HepG2 (cell line): ENCODE results near the gene NDOR1. TPM values are rescaled to one million over a fixed set of nuclear protein-coding genes. Genes with fewer than 3 reads are reported as not detected.
A peak's percentile ranks its signal among the peaks of the same experiment; 100 is the strongest.

Experiments
- BATF2 ChIP-seq: sonication (generic); formaldehyde crosslinking; IDR thresholded peaks from 2 replicates; pipeline ENCODE4 v1.8.0; 2022; ENCODE audit warnings: mild to moderate bottlenecking, missing genetic modification reagents, moderate library complexity
- FOXP4 ChIP-seq: sonication (generic); formaldehyde crosslinking; IDR thresholded peaks from 2 replicates; pipeline ENCODE4 v1.4.0; 2020; ENCODE audit warnings: missing genetic modification reagents
- GMEB2 ChIP-seq: IDR thresholded peaks from 2 replicates; pipeline ENCODE4 v1.6.1; 2016; ENCODE audit warnings: missing biosample characterization, missing genetic modification reagents, low read depth
- KAT8 ChIP-seq: IDR thresholded peaks from 2 replicates; pipeline ENCODE4 v1.6.1; 2016; ENCODE audit warnings: missing genetic modification reagents, missing compliant biosample characterization
- NFYB ChIP-seq: sonication (generic); formaldehyde crosslinking; IDR thresholded peaks from 2 replicates; pipeline ENCODE4 v1.4.0; 2020; ENCODE audit warnings: missing genetic modification reagents
- REXO4 ChIP-seq: sonication (generic); formaldehyde crosslinking; IDR thresholded peaks from 2 replicates; pipeline ENCODE4 v1.8.0; 2022; ENCODE audit warnings: missing genetic modification reagents, mild to moderate bottlenecking, borderline replicate concordance
- SNAI1 ChIP-seq: sonication (generic); formaldehyde crosslinking; IDR thresholded peaks from 2 replicates; pipeline ENCODE4 v1.5.0; 2020; ENCODE audit warnings: mild to moderate bottlenecking, missing genetic modification reagents, borderline replicate concordance
- TCF12 ChIP-seq, 2 experiments: fragments of 450-650 bp in 1 of 2; sonication (generic) in 1 of 2; formaldehyde crosslinking in 1 of 2; IDR thresholded peaks; 2 replicates each; pipeline versions ENCODE4 v1.6.1 to v1.8.0; 2017 to 2022; ENCODE audit warnings: antibody characterized with exemption in 1 of 2, mild to moderate bottlenecking in 1 of 2, missing genetic modification reagents in 1 of 2, moderate library complexity in 1 of 2
- TEAD3 ChIP-seq: optimal IDR thresholded peaks from 2 replicates; pipeline ENCODE3; 2016; ENCODE audit warnings: borderline replicate concordance
- ZFP62 ChIP-seq: sonication (generic); formaldehyde crosslinking; IDR thresholded peaks from 2 replicates; pipeline ENCODE4 v1.4.0; 2020; ENCODE audit warnings: missing genetic modification reagents
- ZKSCAN5 ChIP-seq: sonication (generic); formaldehyde crosslinking; IDR thresholded peaks from 2 replicates; pipeline ENCODE4 v1.5.1; 2020; ENCODE audit warnings: mild to moderate bottlenecking, missing genetic modification reagents
- ZNF710 ChIP-seq: sonication (generic); formaldehyde crosslinking; IDR thresholded peaks from 2 replicates; pipeline ENCODE4 v1.5.0; 2020; ENCODE audit warnings: mild to moderate bottlenecking, missing genetic modification reagents, borderline replicate concordance
- ZNF747 ChIP-seq: sonication (generic); formaldehyde crosslinking; IDR thresholded peaks from 2 replicates; pipeline ENCODE4 v1.8.1; 2023; ENCODE audit warnings: missing genetic modification reagents, mild to moderate bottlenecking, borderline replicate concordance
- ZNF776 ChIP-seq: sonication (generic); formaldehyde crosslinking; IDR thresholded peaks from 2 replicates; pipeline ENCODE4 v1.4.0; 2020; ENCODE audit warnings: mild to moderate bottlenecking, missing genetic modification reagents
- ZNF839 ChIP-seq: sonication (generic); formaldehyde crosslinking; IDR thresholded peaks from 2 replicates; pipeline ENCODE4 v1.4.0; 2020; ENCODE audit warnings: missing genetic modification reagents, mild to moderate bottlenecking, borderline replicate concordance
- polyA plus RNA-seq, 8 experiments: library from polyadenylated mRNA; depleted of rRNA in 3 of 8; stranded (reverse) in 7 of 8; unstranded in 1 of 8; fragments of >200 nt; fragmentation: Illumina TruSeq in 4 of 8; extraction: Trizol in 4 of 8; gene quantifications; 2 replicates each; pipeline versions ENCODE4 v1.2.1 to v1.2.3, GENCODE V29; 2011 to 2016; ENCODE audit warnings: low read depth in 4 of 8, missing spikeins in 1 of 8, mixed read lengths in 1 of 8; ENCODE audit not compliant: insufficient read depth in 1 of 8
- total RNA-seq, 5 experiments: library from RNA; depleted of rRNA; stranded (reverse); fragments of >200 nt; fragmentation: Illumina TruSeq; extraction: Trizol; gene quantifications; 2 replicates each; pipeline ENCODE4 v1.2.3, GENCODE V29; 2016; ENCODE audit warnings: low read depth in 1 of 5
- TF ChIP-seq, protein P1 (sequence below): sonication (generic); formaldehyde crosslinking; IDR thresholded peaks from 2 replicates; pipeline ENCODE4 v1.5.0; 2020; ENCODE audit warnings: mild to moderate bottlenecking, low read depth, missing genetic modification reagents, borderline replicate concordance
- TF ChIP-seq, protein P2 (sequence below): sonication (generic); formaldehyde crosslinking; IDR thresholded peaks from 2 replicates; pipeline ENCODE4 v1.5.0; 2020; ENCODE audit warnings: missing genetic modification reagents
- TF ChIP-seq, protein P3 (sequence below): sonication (generic); formaldehyde crosslinking; conservative IDR thresholded peaks from 2 replicates; pipeline ENCODE4 v1.4.0; 2020; ENCODE audit warnings: missing genetic modification reagents

NDOR1 gene
- total and polyA plus RNA-seq, 2 of the 13 experiments (the other 11 are each of a cell fraction or from before 2014, with no cell fraction given): 3.6 to 8.7 TPM

- TF ChIP-seq, protein P1, sequence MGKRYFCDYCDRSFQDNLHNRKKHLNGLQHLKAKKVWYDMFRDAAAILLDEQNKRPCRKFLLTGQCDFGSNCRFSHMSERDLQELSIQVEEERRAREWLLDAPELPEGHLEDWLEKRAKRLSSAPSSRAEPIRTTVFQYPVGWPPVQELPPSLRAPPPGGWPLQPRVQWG (CRISPR knock-in tag): no peak
- TF ChIP-seq, protein P2, sequence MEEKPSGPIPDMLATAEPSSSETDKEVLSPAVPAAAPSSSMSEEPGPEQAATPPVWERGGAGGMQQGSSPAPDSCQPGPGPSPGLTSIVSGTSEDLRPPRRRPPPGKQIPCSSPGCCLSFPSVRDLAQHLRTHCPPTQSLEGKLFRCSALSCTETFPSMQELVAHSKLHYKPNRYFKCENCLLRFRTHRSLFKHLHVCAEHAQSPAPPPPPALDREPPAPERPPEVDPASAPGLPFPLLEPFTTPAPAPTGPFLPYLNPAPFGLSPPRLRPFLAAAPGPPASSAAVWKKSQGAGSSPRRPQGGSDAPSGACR: no peak
- TF ChIP-seq BATF2 (no peak), SNAI1 (CRISPR knock-in tag) (peak; percentile 45; the same call in 1 of the 2 replicates), KAT8 (CRISPR knock-in tag) (peak; percentile 36; the same call in 1 of the 2 replicates), ZNF747 (CRISPR knock-in tag) (no peak), ZNF839 (no peak), ZNF776 (CRISPR knock-in tag) (no peak), ZKSCAN5 (CRISPR knock-in tag) (no peak), ZFP62 (CRISPR knock-in tag) (no peak), FOXP4 (CRISPR knock-in tag) (no peak), GMEB2 (no peak), TCF12 (IDR thresholded peaks at IDR 0.05) (no peak), TCF12 (CRISPR knock-in tag; IDR thresholded peaks at IDR 0.05) (no peak), TEAD3 (peak; percentile 87), ZNF710 (CRISPR knock-in tag) (0 out of 2 replicates have a peak, but pooled peaks have one; percentile 19), NFYB (CRISPR knock-in tag) (no peak), REXO4 (CRISPR knock-in tag) (no peak)
- TF ChIP-seq, protein P3, sequence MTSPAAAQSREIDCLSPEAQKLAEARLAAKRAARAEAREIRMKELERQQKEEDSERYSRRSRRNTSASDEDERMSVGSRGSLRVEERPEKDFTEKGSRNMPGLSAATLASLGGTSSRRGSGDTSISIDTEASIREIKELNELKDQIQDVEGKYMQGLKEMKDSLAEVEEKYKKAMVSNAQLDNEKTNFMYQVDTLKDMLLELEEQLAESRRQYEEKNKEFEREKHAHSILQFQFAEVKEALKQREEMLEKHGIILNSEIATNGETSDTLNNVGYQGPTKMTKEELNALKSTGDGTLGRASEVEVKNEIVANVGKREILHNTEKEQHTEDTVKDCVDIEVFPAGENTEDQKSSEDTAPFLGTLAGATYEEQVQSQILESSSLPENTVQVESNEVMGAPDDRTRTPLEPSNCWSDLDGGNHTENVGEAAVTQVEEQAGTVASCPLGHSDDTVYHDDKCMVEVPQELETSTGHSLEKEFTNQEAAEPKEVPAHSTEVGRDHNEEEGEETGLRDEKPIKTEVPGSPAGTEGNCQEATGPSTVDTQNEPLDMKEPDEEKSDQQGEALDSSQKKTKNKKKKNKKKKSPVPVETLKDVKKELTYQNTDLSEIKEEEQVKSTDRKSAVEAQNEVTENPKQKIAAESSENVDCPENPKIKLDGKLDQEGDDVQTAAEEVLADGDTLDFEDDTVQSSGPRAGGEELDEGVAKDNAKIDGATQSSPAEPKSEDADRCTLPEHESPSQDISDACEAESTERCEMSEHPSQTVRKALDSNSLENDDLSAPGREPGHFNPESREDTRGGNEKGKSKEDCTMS (CRISPR knock-in tag): no peak
These were observed 7.2 kb upstream of the NDOR1 start (continued) for GRCh38 chr9:137198051-137198901.
